Kidney (tissue), 14 donors: ENCODE data around the gene SLC66A2. TPM values are rescaled to one million over a fixed set of nuclear protein-coding genes. Genes with fewer than 3 reads are reported as not detected.

Experiments
- DNase-seq, 5 donors: peaks; one replicate each; pipeline ENCODE4 v3.0.0-alpha.2; 2013 to 2020
- FAIRE-seq: peaks from 2 replicates; lab custom pipeline; 2012; peaks lifted over from hg19 to GRCh38; lab: Jason Lieb, UNC
- H3K27ac ChIP-seq, 2 donors: one replicate each; pipeline ENCODE4 v1.7.0; 2013; ENCODE audit warnings: low read depth in 2 of 2, low read length in 2 of 2, inconsistent platforms in 1 of 2
- H3K27me3 ChIP-seq: one replicate; pipeline ENCODE4 v1.7.1; 2013; ENCODE audit warnings: low read length, inconsistent platforms; ENCODE audit not compliant: control insufficient read depth, insufficient read depth
- H3K36me3 ChIP-seq, 3 donors: one replicate each; pipeline versions ENCODE4 v1.7.0 to v1.7.1; 2013; ENCODE audit warnings: low read length in 3 of 3, control low read depth in 1 of 3, inconsistent platforms in 1 of 3; ENCODE audit not compliant: insufficient read depth in 3 of 3, control insufficient read depth in 2 of 3
- H3K4me1 ChIP-seq, 3 donors: one replicate each; pipeline versions ENCODE4 v1.7.0 to v1.7.1; 2013; ENCODE audit warnings: low read length in 3 of 3, inconsistent platforms in 1 of 3, low read depth in 1 of 3; ENCODE audit not compliant: control insufficient read depth in 2 of 3, insufficient read depth in 2 of 3
- H3K4me3 ChIP-seq, 3 donors: one replicate each; pipeline versions ENCODE4 v1.7.0 to v1.8.1; 2013; ENCODE audit warnings: low read length in 3 of 3, control low read depth in 1 of 3, inconsistent platforms in 1 of 3
- H3K9ac ChIP-seq, 3 donors: one replicate each; pipeline versions ENCODE4 v1.7.0 to v1.7.1; 2013; ENCODE audit warnings: low read length in 3 of 3, control low read depth in 1 of 3, inconsistent platforms in 1 of 3
- H3K9me3 ChIP-seq, 3 donors: one replicate each; pipeline versions ENCODE4 v1.7.0 to v1.7.1; 2013; ENCODE audit warnings: low read length in 3 of 3, control low read depth in 1 of 3, inconsistent platforms in 1 of 3; ENCODE audit not compliant: control insufficient read depth in 2 of 3, insufficient read depth in 1 of 3
- intact Hi-C: fragments of 100-400 bp; cut with DNase I; formaldehyde crosslinking; loops from one replicate; pipeline ENCODE4 v1.11.1; 2022
- polyA plus RNA-seq: library from polyadenylated mRNA; stranded (reverse); fragments of 350-450 nt; fragmentation: Illumina TruSeq; extraction: RNeasy Lipid Tissue Mini Kit (QIAGEN cat#74804); gene quantifications from one replicate; pipeline ENCODE4 v1.2.3, GENCODE V29; 2014; ENCODE audit warnings: low read depth, low replicate concordance; ENCODE audit not compliant: insufficient read depth
- total RNA-seq: library from RNA; stranded (reverse); fragmentation: NEBNext Ultra II Directional; extraction: Animal tissue kit (Norgen Biotek cat#: 25700); gene quantifications from one replicate; pipeline ENCODE4 v1.2.1, GENCODE V29; 2021
- TF ChIP-seq, protein P1 (sequence below): IDR thresholded peaks from 3 replicates; pipeline ENCODE4 v1.5.1; 2012; ENCODE audit warnings: mild to moderate bottlenecking, moderate library complexity, borderline replicate concordance; ENCODE audit not compliant: insufficient read depth; ENCODE audit errors: extremely low read depth
- donor health status: control.
- donor health status: control.
- donor health status: control.
- donor health status: control.
- donor health status: control.
- donor health status: DM: yes; HTN: yes; CAD: no.
- donor health status: Normal renal cell carcinoma (clear cell type).

The SLC66A2 gene
- total and polyA plus RNA-seq, 2 donors from 2014 or later: 41.9 to 45.5 TPM

DNA sequence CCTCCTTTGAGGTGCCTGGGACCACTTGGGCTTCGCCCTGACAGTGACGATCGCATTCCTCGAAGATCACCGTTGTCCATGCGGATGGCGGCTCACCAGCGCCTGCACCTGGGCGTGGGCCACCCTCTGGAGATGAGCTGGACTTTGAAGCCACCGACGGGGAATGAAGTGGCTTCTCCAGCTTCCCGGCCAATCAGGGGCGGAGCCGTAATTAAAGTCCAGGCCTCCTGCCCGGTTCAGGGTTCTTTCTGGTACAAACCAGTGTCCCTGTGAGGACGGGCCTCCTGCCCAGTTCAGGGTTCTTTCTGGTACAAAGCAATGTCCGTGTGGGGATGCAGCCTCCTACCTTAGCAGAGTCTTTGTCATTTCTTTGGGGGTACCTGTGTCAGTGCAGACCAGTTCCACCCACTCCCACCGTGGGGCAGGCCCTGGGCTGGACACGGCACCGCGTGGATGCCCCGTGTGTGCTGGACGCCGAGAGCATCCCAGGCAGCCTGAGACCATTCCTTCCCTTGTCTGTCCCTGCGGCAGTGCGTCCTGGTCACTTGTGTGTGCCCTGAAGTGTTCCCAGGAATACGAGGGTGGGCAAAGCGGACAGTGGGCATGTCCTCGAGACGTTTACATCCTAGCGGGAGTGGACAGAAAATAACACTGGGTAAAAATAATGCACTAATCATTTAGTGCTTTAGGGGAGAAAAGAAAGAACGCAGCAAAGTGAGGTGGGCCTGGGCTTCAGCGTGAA, 98.7 kb downstream of the SLC66A2 start:
- Histone ChIP-seq H3K4me3 (no peak overlapping the region), H3K9ac (no peak overlapping the region), H3K4me1 (no peaks in the 10 kb centered on the region), H3K36me3 (no peaks in the 10 kb centered on the region), H3K9me3 (no peaks in the 10 kb centered on the region), H3K27ac (no peak overlapping the region), H3K27me3 (no peaks in the 10 kb centered on the region)
- intact Hi-C loops: no loop called here
- no peak for FAIRE-seq
- TF ChIP-seq, protein P1, sequence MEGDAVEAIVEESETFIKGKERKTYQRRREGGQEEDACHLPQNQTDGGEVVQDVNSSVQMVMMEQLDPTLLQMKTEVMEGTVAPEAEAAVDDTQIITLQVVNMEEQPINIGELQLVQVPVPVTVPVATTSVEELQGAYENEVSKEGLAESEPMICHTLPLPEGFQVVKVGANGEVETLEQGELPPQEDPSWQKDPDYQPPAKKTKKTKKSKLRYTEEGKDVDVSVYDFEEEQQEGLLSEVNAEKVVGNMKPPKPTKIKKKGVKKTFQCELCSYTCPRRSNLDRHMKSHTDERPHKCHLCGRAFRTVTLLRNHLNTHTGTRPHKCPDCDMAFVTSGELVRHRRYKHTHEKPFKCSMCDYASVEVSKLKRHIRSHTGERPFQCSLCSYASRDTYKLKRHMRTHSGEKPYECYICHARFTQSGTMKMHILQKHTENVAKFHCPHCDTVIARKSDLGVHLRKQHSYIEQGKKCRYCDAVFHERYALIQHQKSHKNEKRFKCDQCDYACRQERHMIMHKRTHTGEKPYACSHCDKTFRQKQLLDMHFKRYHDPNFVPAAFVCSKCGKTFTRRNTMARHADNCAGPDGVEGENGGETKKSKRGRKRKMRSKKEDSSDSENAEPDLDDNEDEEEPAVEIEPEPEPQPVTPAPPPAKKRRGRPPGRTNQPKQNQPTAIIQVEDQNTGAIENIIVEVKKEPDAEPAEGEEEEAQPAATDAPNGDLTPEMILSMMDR: no peak
- DNase-seq: no peak

Other genes with a start within 250 kb of the SLC66A2 start
- gene KCNG2, start 153.7 kb downstream of the SLC66A2 start, total RNA-seq: 0.76 TPM
- not detected for gene KCNG2, start 153.7 kb downstream of the SLC66A2 start, polyA plus RNA-seq
- gene HSBP1L1, start 13.0 kb upstream of the SLC66A2 start, total RNA-seq: 26.0 TPM
- 43.6 TPM for gene HSBP1L1, start 13.0 kb upstream of the SLC66A2 start, polyA plus RNA-seq
- gene TXNL4A, start 36.9 kb upstream of the SLC66A2 start, total RNA-seq: 76.7 TPM
- gene TXNL4A, start 36.9 kb upstream of the SLC66A2 start, polyA plus RNA-seq: 178 TPM
- 21.4 TPM for gene RBFA, start 82.8 kb upstream of the SLC66A2 start, total RNA-seq
- 17.7 TPM for gene RBFA, start 82.8 kb upstream of the SLC66A2 start, polyA plus RNA-seq
- gene ADNP2, start 157.6 kb upstream of the SLC66A2 start, total RNA-seq: 21.1 TPM
- gene ADNP2, start 157.6 kb upstream of the SLC66A2 start, polyA plus RNA-seq: 6.0 TPM